GM12878 (cell line): Measurements from ENCODE around the gene MAPKBP1. TPM values are rescaled to one million over a fixed set of nuclear protein-coding genes. Genes with fewer than 3 reads are reported as not detected.

ENCODE experiments used
- ATAC-seq: fragments of 200-7000 bp; cut with Tn5 transposase; 3 replicates; pipeline ENCODE4 v1.9.1; 2020; ENCODE audit warnings: mild to moderate bottlenecking, moderate library complexity
- BruUV-seq: library from RNA; stranded (reverse); fragments of 400-500 nt; replicated peaks from 2 replicates; lab custom pipeline; 2021; lab: Mats Ljungman, UMichigan
- CTCF ChIA-PET: fragments of 300-600 bp; sonication (Branson Sonifier 250); formaldehyde crosslinking; extraction: SDS; loops from one replicate; lab custom pipeline; 2021; ENCODE audit warnings: inconsistent platforms; lab: Yijun Ruan, JAX
- POLR2A ChIA-PET: fragments of 350-600 bp; formaldehyde crosslinking; extraction: SDS; loops from one replicate; lab custom pipeline; 2021; ENCODE audit warnings: inconsistent platforms; lab: Charles Lee
- RAD21 ChIA-PET: fragments of 300-600 bp; sonication (Branson Sonifier 250); formaldehyde crosslinking; loops from one replicate; lab custom pipeline; 2023; ENCODE audit warnings: antibody characterized with exemption; ENCODE audit not compliant: unreplicated experiment; lab: Charles Lee
- SMC1A ChIA-PET: fragments of 300-600 bp; sonication (Branson Sonifier 250); formaldehyde crosslinking; loops from one replicate; lab custom pipeline; 2023; ENCODE audit not compliant: unreplicated experiment, uncharacterized antibody; lab: Charles Lee
- DNase-seq: peaks from one replicate; pipeline ENCODE4 v3.0.0-alpha.2; 2011; ENCODE audit warnings: low read depth, low spot score
- FAIRE-seq: peaks from 3 replicates; lab custom pipeline; 2011; peaks lifted over from hg19 to GRCh38; lab: Jason Lieb, UNC
- H2AFZ ChIP-seq: 2 replicates; pipeline ENCODE4 v1.6.0; 2011; ENCODE audit warnings: low read depth, low read length, control low read depth; ENCODE audit not compliant: control insufficient read depth
- H3K27ac ChIP-seq: 2 replicates; pipeline ENCODE4 v1.5.1; 2011; ENCODE audit warnings: control low read depth; ENCODE audit not compliant: control insufficient read depth, insufficient read depth
- H3K27me3 ChIP-seq, 2 experiments: replicated peaks in 1 of 2; 2 replicates each; pipeline versions ENCODE4 v1.6.0 to v1.6.1; 2011; ENCODE audit warnings: low read length in 1 of 2; ENCODE audit not compliant: control insufficient read depth in 2 of 2, insufficient read depth in 2 of 2
- H3K36me3 ChIP-seq, 2 experiments: 2 replicates each; pipeline ENCODE4 v1.5.1; 2011; ENCODE audit warnings: low read length in 1 of 2; ENCODE audit not compliant: control insufficient read depth in 2 of 2, insufficient read depth in 2 of 2
- H3K4me1 ChIP-seq: 2 replicates; pipeline ENCODE4 v1.6.1; 2011; ENCODE audit warnings: mild to moderate bottlenecking, low read length, moderate library complexity, mixed read lengths; ENCODE audit not compliant: control insufficient read depth, insufficient read depth
- H3K4me2 ChIP-seq: 2 replicates; pipeline ENCODE4 v1.6.0; 2011; ENCODE audit warnings: control low read depth; ENCODE audit not compliant: control insufficient read depth, insufficient read depth
- H3K4me3 ChIP-seq: fragments of 200-600 bp; sonication (generic); 2 replicates; pipeline ENCODE4 v1.5.1; 2016
- H3K79me2 ChIP-seq: 2 replicates; pipeline ENCODE4 v1.6.0; 2011; ENCODE audit warnings: low read length; ENCODE audit not compliant: control insufficient read depth, insufficient read depth
- H3K9ac ChIP-seq: 2 replicates; pipeline ENCODE4 v1.8.0; 2011; ENCODE audit warnings: low read length, control low read depth, mixed read lengths; ENCODE audit not compliant: control insufficient read depth, insufficient read depth
- H3K9me3 ChIP-seq: replicated peaks from 3 replicates; pipeline ENCODE4 v1.5.1; 2011; ENCODE audit warnings: mild to moderate bottlenecking, low read length; ENCODE audit not compliant: control insufficient read depth, insufficient read depth
- H4K20me1 ChIP-seq: 2 replicates; pipeline ENCODE4 v1.6.0; 2011; ENCODE audit not compliant: control insufficient read depth, insufficient read depth
- CBFB ChIP-seq: IDR thresholded peaks from 2 replicates; pipeline ENCODE4 v1.6.1; 2016; ENCODE audit warnings: antibody characterized with exemption, low read depth
- CTCF ChIP-seq, 3 experiments: IDR thresholded peaks in 2 of 3; conservative IDR thresholded peaks in 1 of 3; 2 replicates each; pipeline ENCODE4 v1.5.1; 2011; ENCODE audit warnings: low read depth in 3 of 3, low read length in 3 of 3, mild to moderate bottlenecking in 3 of 3, control low read depth in 2 of 3, moderate library complexity in 2 of 3, inconsistent platforms in 1 of 3, mixed read lengths in 1 of 3; ENCODE audit not compliant: control insufficient read depth in 2 of 3, insufficient read depth in 1 of 3; ENCODE audit errors: extremely low read depth in 1 of 3
- ETV6 ChIP-seq, 2 experiments: fragments of 450-650 bp in 1 of 2; IDR thresholded peaks in 1 of 2; conservative IDR thresholded peaks in 1 of 2; 2 replicates each; pipeline ENCODE4 v1.6.1; 2014; ENCODE audit warnings: antibody characterized with exemption in 1 of 2, borderline replicate concordance in 1 of 2, low read depth in 1 of 2, mild to moderate bottlenecking in 1 of 2, moderate library complexity in 1 of 2
- FOS ChIP-seq: IDR thresholded peaks from 3 replicates; pipeline ENCODE4 v1.6.1; 2011; ENCODE audit warnings: borderline replicate concordance; ENCODE audit not compliant: insufficient read length; ENCODE audit errors: extremely low read depth
- KDM1A ChIP-seq: fragments of 200-600 bp; sonication (generic); IDR thresholded peaks from 2 replicates; pipeline ENCODE4 v1.6.1; 2016; ENCODE audit warnings: borderline replicate concordance
- MXI1 ChIP-seq: fragments of 150-350 bp; IDR thresholded peaks from 2 replicates; pipeline ENCODE4 v1.6.1; 2011; ENCODE audit warnings: low read depth, mild to moderate bottlenecking, inconsistent platforms, low read length, improper control_type of control experiment
- PBX3 ChIP-seq: IDR thresholded peaks from 2 replicates; pipeline ENCODE4 v1.6.1; 2011; ENCODE audit warnings: mild to moderate bottlenecking, low read depth, low read length, moderate library complexity; ENCODE audit not compliant: insufficient replicate concordance
- POLR2AphosphoS5 ChIP-seq: IDR thresholded peaks from 2 replicates; pipeline ENCODE4 v1.6.1; 2011; ENCODE audit warnings: mild to moderate bottlenecking, low read length, inconsistent platforms
- RBBP5 ChIP-seq: fragments of 200-600 bp; sonication (generic); conservative IDR thresholded peaks from 2 replicates; pipeline ENCODE4 v1.6.1; 2016
- RUNX3 ChIP-seq: IDR thresholded peaks from 2 replicates; pipeline ENCODE4 v1.6.1; 2012; ENCODE audit warnings: low read length, inconsistent platforms
- SIX5 ChIP-seq: IDR thresholded peaks from 2 replicates; pipeline ENCODE4 v1.6.1; 2011; ENCODE audit warnings: mild to moderate bottlenecking, low read depth, low read length, moderate library complexity; ENCODE audit not compliant: severe bottlenecking
- SMAD5 ChIP-seq: IDR thresholded peaks from 2 replicates; pipeline ENCODE4 v1.6.1; 2016; ENCODE audit warnings: antibody characterized with exemption, low read depth
- TARDBP ChIP-seq: IDR thresholded peaks from 2 replicates; pipeline ENCODE4 v1.6.1; 2016; ENCODE audit warnings: borderline replicate concordance
- WRNIP1 ChIP-seq: IDR thresholded peaks from 2 replicates; pipeline ENCODE4 v1.6.1; 2011; ENCODE audit warnings: low read depth, low read length, improper control_type of control experiment, borderline replicate concordance
- YBX1 ChIP-seq: fragments of 450-650 bp; IDR thresholded peaks from 2 replicates; pipeline ENCODE4 v1.6.1; 2016; ENCODE audit warnings: antibody characterized with exemption
- ZNF217 ChIP-seq: fragments of 450-650 bp; IDR thresholded peaks from 2 replicates; pipeline ENCODE4 v1.6.1; 2017; ENCODE audit warnings: antibody characterized with exemption, mild to moderate bottlenecking
- WGBS: methylation state at CpG from one replicate; pipeline ENCODE4 v1.1.6; 2016; ENCODE audit warnings: low lambda C conversion rate; ENCODE audit not compliant: insufficient replicate concordance, insufficient coverage; ENCODE audit errors: missing lambda C conversion rate; 5-methylcytosine and 5-hydroxymethylcytosine counted together
- in situ Hi-C: fragments of 300-500 bp; cut with MboI; formaldehyde crosslinking; loops from 9 replicates; pipeline ENCODE4 v1.14.3; 2018; ENCODE audit warnings: mixed read lengths
- intact Hi-C: fragments of 100-400 bp; cut with micrococcal nuclease; formaldehyde crosslinking; loops from one replicate; pipeline ENCODE4 v1.14.2; 2022; ENCODE audit not compliant: unreplicated experiment
- polyA plus RNA-seq, 11 experiments: library from polyadenylated mRNA; depleted of rRNA in 4 of 11; unstranded in 6 of 11; stranded (reverse) in 5 of 11; fragments of >200 nt; fragmentation: Nextera tagmentation in 4 of 11; fragmentation: Illumina TruSeq in 1 of 11; extraction: Ambion mirVana in 4 of 11; extraction: Trizol in 1 of 11; gene quantifications; 1 replicate in 1 of 11; 2 replicates in 10 of 11; pipeline versions ENCODE4 v1.2.1 to v1.2.3, GENCODE V29; 2011 to 2016; ENCODE audit warnings: inconsistent platforms in 2 of 11, missing spikeins in 2 of 11, low read depth in 1 of 11
- total RNA-seq, 4 experiments: library from RNA; depleted of rRNA in 3 of 4; stranded (reverse); fragments of >200 nt in 3 of 4; fragmentation: Illumina TruSeq in 1 of 4; extraction: Trizol in 1 of 4; gene quantifications; 2 replicates each; pipeline versions ENCODE4 v1.2.1 to v1.2.3, GENCODE V29; 2013 to 2021
- TF ChIP-seq, protein P1 (sequence below): fragments of 450-650 bp; IDR thresholded peaks from 2 replicates; pipeline ENCODE4 v1.6.1; 2014; ENCODE audit warnings: mild to moderate bottlenecking
- TF ChIP-seq, protein P2 (sequence below): IDR thresholded peaks from 2 replicates; pipeline ENCODE4 v1.6.1; 2012; ENCODE audit warnings: low read length, inconsistent platforms

The MAPKBP1 gene
- total and polyA plus RNA-seq, 10 of the 15 experiments (the other 5 are each of a cell fraction or from before 2014, with no cell fraction given) = 0.44 to 19.0 (median 7.3) TPM

DNA sequence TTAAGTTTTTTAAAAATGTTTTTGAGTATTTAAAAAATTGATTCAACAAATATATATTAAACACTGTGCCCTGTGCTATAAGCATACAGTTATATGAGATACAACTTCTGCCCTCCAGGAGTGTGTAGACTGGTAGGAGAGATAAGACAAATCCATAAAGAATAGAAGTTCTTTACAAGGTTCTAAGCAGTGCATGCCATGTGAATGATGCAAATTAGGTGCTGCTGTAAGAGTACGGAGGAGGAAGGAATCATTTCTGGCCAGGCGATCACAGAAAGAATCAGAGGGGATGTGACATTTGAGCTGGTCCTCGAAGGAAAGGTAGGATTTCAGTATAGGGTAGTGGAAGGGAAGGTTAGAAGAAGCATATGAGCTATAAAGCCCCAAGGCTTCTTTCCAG, 14.0 kb downstream of the MAPKBP1 start:
- H3K4me2 ChIP-seq = no peak overlapping the region
- TF ChIP-seq CTCF (IDR thresholded peaks at IDR 0.05 in 2 of 3, conservative IDR thresholded peaks at IDR 0.05 in 1 of 3; ENCODE audit: control insufficient read depth in 2 of 3, extremely low read depth in 1 of 3, insufficient read depth in 1 of 3, low read depth in 3 of 3, low read length in 3 of 3) = no peak
- TF ChIP-seq FOS = no peak
- no peak for TF ChIP-seq TARDBP
- no peak for TF ChIP-seq WRNIP1
- TF ChIP-seq KDM1A = no peak
- TF ChIP-seq YBX1 = no peak
- TF ChIP-seq RUNX3 = no peak
- TF ChIP-seq SIX5 = no peak
- no peak for TF ChIP-seq PBX3
- TF ChIP-seq, protein P1, sequence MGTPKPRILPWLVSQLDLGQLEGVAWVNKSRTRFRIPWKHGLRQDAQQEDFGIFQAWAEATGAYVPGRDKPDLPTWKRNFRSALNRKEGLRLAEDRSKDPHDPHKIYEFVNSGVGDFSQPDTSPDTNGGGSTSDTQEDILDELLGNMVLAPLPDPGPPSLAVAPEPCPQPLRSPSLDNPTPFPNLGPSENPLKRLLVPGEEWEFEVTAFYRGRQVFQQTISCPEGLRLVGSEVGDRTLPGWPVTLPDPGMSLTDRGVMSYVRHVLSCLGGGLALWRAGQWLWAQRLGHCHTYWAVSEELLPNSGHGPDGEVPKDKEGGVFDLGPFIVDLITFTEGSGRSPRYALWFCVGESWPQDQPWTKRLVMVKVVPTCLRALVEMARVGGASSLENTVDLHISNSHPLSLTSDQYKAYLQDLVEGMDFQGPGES = no peak
- TF ChIP-seq POLR2AphosphoS5 = no peak
- no peak for TF ChIP-seq MXI1
- no peak for TF ChIP-seq ZNF217
- no peak for TF ChIP-seq ETV6 (conservative IDR thresholded peaks at IDR 0.05 in 1 of 2, IDR thresholded peaks at IDR 0.05 in 1 of 2; ENCODE audit: borderline replicate concordance in 1 of 2, low read depth in 1 of 2)
- TF ChIP-seq CBFB = no peak
- no peak for TF ChIP-seq RBBP5
- TF ChIP-seq, protein P2, sequence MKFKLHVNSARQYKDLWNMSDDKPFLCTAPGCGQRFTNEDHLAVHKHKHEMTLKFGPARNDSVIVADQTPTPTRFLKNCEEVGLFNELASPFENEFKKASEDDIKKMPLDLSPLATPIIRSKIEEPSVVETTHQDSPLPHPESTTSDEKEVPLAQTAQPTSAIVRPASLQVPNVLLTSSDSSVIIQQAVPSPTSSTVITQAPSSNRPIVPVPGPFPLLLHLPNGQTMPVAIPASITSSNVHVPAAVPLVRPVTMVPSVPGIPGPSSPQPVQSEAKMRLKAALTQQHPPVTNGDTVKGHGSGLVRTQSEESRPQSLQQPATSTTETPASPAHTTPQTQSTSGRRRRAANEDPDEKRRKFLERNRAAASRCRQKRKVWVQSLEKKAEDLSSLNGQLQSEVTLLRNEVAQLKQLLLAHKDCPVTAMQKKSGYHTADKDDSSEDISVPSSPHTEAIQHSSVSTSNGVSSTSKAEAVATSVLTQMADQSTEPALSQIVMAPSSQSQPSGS = no peak
- TF ChIP-seq SMAD5 = no peak
- no peaks in the 10 kb centered on the region for H4K20me1 ChIP-seq
- FAIRE-seq (no peak), DNase-seq (no peak), ATAC-seq (no peak)
- H3K4me1 ChIP-seq = peaks cover 29% of the 10 kb centered on the region
- ChIA-PET SMC1A (interaction anchor here (2.3 to 12.8 kb wide), 2 partner anchors 11 kb away, joined by 6 to 189 read pairs; partner anchors contain the start of gene MAPKBP1), POLR2A (interaction anchor here (2.0 to 12.8 kb wide), 2 partner anchors 9 to 10 kb away, joined by 11 to 170 read pairs; partner anchors contain the start of gene MAPKBP1), RAD21 (interaction anchor here (1.0 to 12.8 kb wide), 2 partner anchors 11 to 12 kb away, joined by 4 to 169 read pairs; partner anchors contain the start of gene MAPKBP1), CTCF (interaction anchor here (12.6 kb wide), 1 partner anchor 13 kb away, joined by 179 read pairs; the partner anchor contains the start of gene MAPKBP1)
- no peaks in the 10 kb centered on the region; the same call in 2 of the 3 replicates for H3K9me3 ChIP-seq
- H3K27ac ChIP-seq = no peak overlapping the region; the same call in 1 of the 2 replicates
- peaks cover 30% of the 10 kb centered on the region for H3K79me2 ChIP-seq
- no TSS peak for BruUV-seq
- intact Hi-C loops (no loop called here), in situ Hi-C loops (no loop called here)
- H2AFZ ChIP-seq = no peak overlapping the region
- WGBS = 38% methylated on average over 3 of the region's 3 CpGs
- no peaks in the 10 kb centered on the region; a peak in 1 of 4 replicates for H3K36me3 ChIP-seq
- no peak overlapping the region for H3K4me3 ChIP-seq
- no peak overlapping the region for H3K9ac ChIP-seq
- H3K27me3 ChIP-seq = no peaks in the 10 kb centered on the region
